Tibial nerve (tissue), 4 donors: Measurements from ENCODE around the gene AAK1. TPM values are rescaled to one million over a fixed set of nuclear protein-coding genes. Genes with fewer than 3 reads are reported as not detected.

Experiments
- DNase-seq, 2 donors: peaks; one replicate each; pipeline ENCODE4 v3.0.0-alpha.2; 2019; ENCODE audit warnings: low spot score in 2 of 2
- H3K27ac ChIP-seq, 4 donors: fragments of 200-600 bp; sonication (generic) in 3 of 4; one replicate each; pipeline ENCODE4 v1.5.1; 2017 to 2019; ENCODE audit warnings: mild to moderate bottlenecking in 1 of 4
- H3K27me3 ChIP-seq, 2 donors: fragments of 200-600 bp; sonication (generic) in 1 of 2; one replicate each; pipeline versions ENCODE4 v1.5.1 to v1.6.0; 2017 to 2019
- H3K36me3 ChIP-seq, 3 donors: fragments of 200-600 bp; sonication (generic); one replicate each; pipeline ENCODE4 v1.5.1; 2018 to 2019
- H3K4me1 ChIP-seq, 4 donors: fragments of 200-600 bp; sonication (generic) in 3 of 4; one replicate each; pipeline ENCODE4 v1.5.1; 2017 to 2019
- H3K4me3 ChIP-seq, 4 donors: fragments of 200-600 bp; sonication (generic) in 3 of 4; one replicate each; pipeline ENCODE4 v1.5.1; 2017 to 2019; ENCODE audit warnings: mild to moderate bottlenecking in 1 of 4, moderate library complexity in 1 of 4
- H3K9me3 ChIP-seq, 4 donors: fragments of 200-600 bp; sonication (generic) in 3 of 4; one replicate each; pipeline ENCODE4 v1.5.1; 2017 to 2019
- EP300 ChIP-seq, 2 donors: sonication (generic); formaldehyde crosslinking; IDR thresholded peaks; one replicate each; pipeline ENCODE4 v1.6.1; 2017; ENCODE audit warnings: antibody characterized with exemption in 2 of 2, mild to moderate bottlenecking in 1 of 2
- POLR2A ChIP-seq, 2 donors: fragments of 450-650 bp; IDR thresholded peaks; one replicate each; pipeline ENCODE4 v1.6.1; 2017; ENCODE audit warnings: antibody characterized with exemption in 2 of 2, mild to moderate bottlenecking in 2 of 2, moderate library complexity in 2 of 2
- WGBS, 2 donors: methylation state at CpG; one replicate each; pipeline ENCODE4 v1.1.5; 2018; 5-methylcytosine and 5-hydroxymethylcytosine counted together
- total RNA-seq, 4 donors: library from RNA; depleted of rRNA; stranded (reverse); fragments of >200 nt; gene quantifications; one replicate each; pipeline ENCODE4 v1.1.0, GENCODE V29; 2016
- TF ChIP-seq, protein P1 (sequence below), 5 experiments: fragments of 200-600 bp in 3 of 5; fragments of 450-650 bp in 2 of 5; sonication (generic) in 3 of 5; IDR thresholded peaks; one replicate each; pipeline ENCODE4 v1.5.1; 2016 to 2019; ENCODE audit warnings: antibody characterized with exemption in 5 of 5, mild to moderate bottlenecking in 3 of 5, moderate library complexity in 2 of 5

The AAK1 gene
- total RNA-seq, 4 donors from 2014 or later, result 29.2 to 70.5 (median 44.5) TPM

DNA sequence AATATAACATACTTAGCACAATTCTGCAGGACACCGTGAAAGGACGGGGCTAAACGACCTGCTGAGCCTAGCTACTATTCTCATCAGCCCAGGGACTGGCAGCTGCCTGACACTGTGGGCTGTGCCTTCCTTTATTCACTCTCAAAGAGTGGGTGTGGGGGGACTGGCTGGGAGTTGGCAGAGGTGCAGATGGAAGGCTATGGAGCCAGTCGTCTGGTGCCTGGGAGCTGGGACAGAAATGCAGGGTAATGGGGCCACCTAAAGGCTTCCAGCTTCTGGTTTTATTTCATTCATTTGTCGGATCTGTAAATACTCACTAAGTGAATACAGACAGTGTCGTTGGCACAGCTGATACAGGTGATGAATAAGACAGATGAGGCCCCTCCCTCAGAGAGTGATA lies 150.3 kb downstream of the AAK1 start:
- WGBS, 2 donors, result 50 to 63% methylated on average over 6 of the region's 6 CpGs
- TF ChIP-seq EP300 (IDR thresholded peaks at IDR 0.05), result no peak
- TF ChIP-seq, protein P1, sequence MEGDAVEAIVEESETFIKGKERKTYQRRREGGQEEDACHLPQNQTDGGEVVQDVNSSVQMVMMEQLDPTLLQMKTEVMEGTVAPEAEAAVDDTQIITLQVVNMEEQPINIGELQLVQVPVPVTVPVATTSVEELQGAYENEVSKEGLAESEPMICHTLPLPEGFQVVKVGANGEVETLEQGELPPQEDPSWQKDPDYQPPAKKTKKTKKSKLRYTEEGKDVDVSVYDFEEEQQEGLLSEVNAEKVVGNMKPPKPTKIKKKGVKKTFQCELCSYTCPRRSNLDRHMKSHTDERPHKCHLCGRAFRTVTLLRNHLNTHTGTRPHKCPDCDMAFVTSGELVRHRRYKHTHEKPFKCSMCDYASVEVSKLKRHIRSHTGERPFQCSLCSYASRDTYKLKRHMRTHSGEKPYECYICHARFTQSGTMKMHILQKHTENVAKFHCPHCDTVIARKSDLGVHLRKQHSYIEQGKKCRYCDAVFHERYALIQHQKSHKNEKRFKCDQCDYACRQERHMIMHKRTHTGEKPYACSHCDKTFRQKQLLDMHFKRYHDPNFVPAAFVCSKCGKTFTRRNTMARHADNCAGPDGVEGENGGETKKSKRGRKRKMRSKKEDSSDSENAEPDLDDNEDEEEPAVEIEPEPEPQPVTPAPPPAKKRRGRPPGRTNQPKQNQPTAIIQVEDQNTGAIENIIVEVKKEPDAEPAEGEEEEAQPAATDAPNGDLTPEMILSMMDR (IDR thresholded peaks at IDR 0.05), result no peak
- TF ChIP-seq POLR2A (IDR thresholded peaks at IDR 0.05), result no peak
- no peak overlapping the region for H3K4me3 ChIP-seq
- no peak for DNase-seq
- no peak overlapping the region for H3K27ac ChIP-seq
- peaks cover 0 to 33% (median 0%) of the 10 kb centered on the region in 3 donors for H3K36me3 ChIP-seq
- no peaks in the 10 kb centered on the region for H3K4me1 ChIP-seq
- no peaks in the 10 kb centered on the region for H3K9me3 ChIP-seq
- H3K27me3 ChIP-seq, result no peaks in the 10 kb centered on the region

DNA sequence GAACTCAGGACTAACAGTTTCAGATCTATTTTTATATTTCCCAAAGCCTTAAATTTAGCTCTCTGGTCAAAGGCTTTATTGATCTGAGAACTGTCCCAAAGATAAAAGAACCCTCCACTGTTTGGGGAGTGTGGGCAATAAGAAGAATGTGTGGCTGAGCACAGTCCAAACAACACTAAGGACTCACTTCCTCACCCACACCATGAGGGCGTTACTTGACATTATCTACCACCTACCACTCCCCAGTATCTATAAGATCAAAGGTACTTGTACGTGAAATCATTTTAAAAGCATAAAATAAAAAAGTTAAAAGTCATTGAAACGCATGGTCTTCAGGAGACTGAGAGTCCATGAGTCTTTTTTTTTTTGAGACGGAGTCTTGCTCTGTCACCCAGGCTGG lies 151.7 kb downstream of the AAK1 start:
- DNase-seq, result no peak
- TF ChIP-seq, protein P1 (IDR thresholded peaks at IDR 0.05), result no peak
- TF ChIP-seq EP300 (IDR thresholded peaks at IDR 0.05) (no peak), POLR2A (IDR thresholded peaks at IDR 0.05) (no peak)
- Histone ChIP-seq H3K27me3 (no peaks in the 10 kb centered on the region), H3K4me1 (no peaks in the 10 kb centered on the region), H3K27ac (no peak overlapping the region), H3K9me3 (no peaks in the 10 kb centered on the region), H3K4me3 (no peak overlapping the region), H3K36me3 (peaks cover 0 to 38% (median 0%) of the 10 kb centered on the region in 3 donors)
- WGBS, 2 donors, result 81% methylated on average over 4 of the region's 4 CpGs

- TF ChIP-seq EP300 (IDR thresholded peaks at IDR 0.05) (no peak), POLR2A (IDR thresholded peaks at IDR 0.05) (no peak)
- TF ChIP-seq, protein P1 (IDR thresholded peaks at IDR 0.05), result no peak
- no peak overlapping the region for H3K27ac ChIP-seq
- H3K4me1 ChIP-seq, result no peaks in the 10 kb centered on the region
- H3K9me3 ChIP-seq, result no peaks in the 10 kb centered on the region
- peaks cover 0 to 44% (median 0%) of the 10 kb centered on the region in 3 donors for H3K36me3 ChIP-seq
- no peak overlapping the region for H3K4me3 ChIP-seq
- DNase-seq, result no peak
- H3K27me3 ChIP-seq, result no peaks in the 10 kb centered on the region
- WGBS, 2 donors, result 83 to 95% methylated on average over 1 of the region's 1 CpG
Observed at GRCh38 chr2:69490486-69490885, 153.1 kb downstream of the AAK1 start.

GRCh38 chr2:69489793-69490192 lies 153.7 kb downstream of the AAK1 start:
- Histone ChIP-seq H3K36me3 (peaks cover 0 to 42% (median 0%) of the 10 kb centered on the region in 3 donors), H3K27ac (no peak overlapping the region)

GRCh38 chr2:69483696-69484095 lies 159.8 kb downstream of the AAK1 start:
- H3K4me1 ChIP-seq, result no peaks in the 10 kb centered on the region
- H3K36me3 ChIP-seq, result peaks cover 0 to 48% (median 0%) of the 10 kb centered on the region in 3 donors
- H3K27ac ChIP-seq, result no peak overlapping the region
- no peaks in the 10 kb centered on the region for H3K9me3 ChIP-seq
- H3K27me3 ChIP-seq, result no peaks in the 10 kb centered on the region
- H3K4me3 ChIP-seq, result no peak overlapping the region
- WGBS, 2 donors, result 71 to 80% methylated on average over 3 of the region's 3 CpGs
- TF ChIP-seq, protein P1 (IDR thresholded peaks at IDR 0.05), result no peak
- TF ChIP-seq EP300 (IDR thresholded peaks at IDR 0.05), result no peak
- no peak for TF ChIP-seq POLR2A (IDR thresholded peaks at IDR 0.05)
- DNase-seq, result no peak

More at GRCh38 chr2:69489793-69490192, 153.7 kb downstream of the AAK1 start:
- no peaks in the 10 kb centered on the region for H3K4me1 ChIP-seq
- H3K4me3 ChIP-seq, result no peak overlapping the region
- DNase-seq, result no peak
- 87 to 90% methylated on average over 6 of the region's 6 CpGs for WGBS, 2 donors
- TF ChIP-seq POLR2A (IDR thresholded peaks at IDR 0.05), result no peak
- no peak for TF ChIP-seq EP300 (IDR thresholded peaks at IDR 0.05)
- TF ChIP-seq, protein P1 (IDR thresholded peaks at IDR 0.05), result no peak
- H3K27me3 ChIP-seq, result no peaks in the 10 kb centered on the region
- no peaks in the 10 kb centered on the region for H3K9me3 ChIP-seq
